Stimulated activated naive CD4-positive, alpha-beta T cell (primary cell): ENCODE data around the gene FKBP8.

Experiments
- DNase-seq, 6 experiments: peaks; one replicate each; lab custom pipeline; 2025; lab: John Stamatoyannopoulos, UW

The FKBP8 gene

DNA sequence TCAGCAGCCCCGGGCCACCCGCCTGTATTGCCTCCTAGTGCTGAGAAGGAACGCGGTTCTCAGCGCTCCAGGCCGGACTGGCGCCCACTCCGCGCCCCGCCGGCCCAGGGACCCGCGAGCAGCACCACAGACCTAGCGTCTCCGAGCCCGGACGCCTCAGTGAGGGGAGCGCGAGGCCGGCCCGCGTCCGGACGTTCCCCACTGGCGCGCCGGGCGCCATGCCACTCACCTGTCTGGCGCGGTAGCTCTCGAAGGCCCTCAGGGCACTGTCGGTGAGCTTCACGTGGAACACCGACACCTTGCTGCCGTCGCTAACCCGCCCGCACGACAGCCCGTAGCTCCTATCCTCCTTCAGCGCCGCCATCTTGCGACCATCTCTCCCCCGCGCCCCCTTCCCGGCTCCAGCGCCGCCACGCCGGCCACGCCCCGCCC, 21.7 kb downstream of the FKBP8 start, which contains the start of gene ELL:
Gene ELL, minus strand, starts transcription at position 379 of the 432 bp plus-strand sequence. Its CDS starts 15 bp downstream, at position 364.
- DNase-seq = no peak

GRCh38 chr19:18520848-18521691, 22.3 kb downstream of the FKBP8 start:
- peak in 4 of 6 experiments; percentile 24 to 44 (median 30) for DNase-seq

DNA sequence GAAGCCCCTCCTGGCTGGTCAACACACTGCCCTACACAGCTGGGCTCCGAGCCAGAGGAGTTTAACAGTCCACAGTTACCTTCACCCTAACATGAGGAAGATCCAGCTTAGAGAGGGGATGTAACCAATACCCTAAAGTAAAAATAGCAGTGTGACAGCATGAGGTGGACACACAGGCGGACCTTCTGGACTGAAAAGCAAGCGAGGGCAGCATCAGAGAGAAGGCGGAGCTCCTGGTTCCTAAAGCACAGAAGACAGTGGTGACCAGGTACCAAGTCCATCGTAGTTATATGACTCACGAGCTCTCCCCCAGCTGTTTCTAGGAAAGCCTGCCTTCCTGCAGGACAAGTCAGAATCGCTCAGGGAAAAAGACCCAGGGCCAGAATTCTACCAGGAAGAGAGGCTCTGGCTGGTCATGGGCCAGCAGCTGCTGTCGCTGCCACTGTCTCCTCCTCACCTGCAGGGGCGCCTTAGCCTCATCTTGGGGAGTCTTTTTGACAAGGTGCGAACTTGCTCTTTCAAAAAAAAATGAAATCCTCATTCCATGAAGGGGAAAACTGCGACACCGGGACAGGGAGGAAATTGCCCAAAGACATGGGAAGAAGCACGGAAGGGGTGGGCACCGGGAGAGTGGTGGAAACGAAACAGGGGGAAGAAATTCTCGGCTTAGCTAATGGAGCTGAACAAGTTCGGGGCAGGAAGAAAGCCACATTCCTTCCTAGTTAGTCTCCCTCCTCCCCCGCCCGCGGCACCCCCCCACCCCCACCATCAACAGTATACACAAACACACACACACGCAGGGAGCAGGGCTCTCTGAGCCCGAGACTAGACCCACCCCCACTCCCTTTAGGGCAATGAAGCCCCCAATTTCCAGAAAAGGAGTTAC, 23.2 kb downstream of the FKBP8 start:
- peak; percentile 13 to 69 (median 49) for DNase-seq

DNA sequence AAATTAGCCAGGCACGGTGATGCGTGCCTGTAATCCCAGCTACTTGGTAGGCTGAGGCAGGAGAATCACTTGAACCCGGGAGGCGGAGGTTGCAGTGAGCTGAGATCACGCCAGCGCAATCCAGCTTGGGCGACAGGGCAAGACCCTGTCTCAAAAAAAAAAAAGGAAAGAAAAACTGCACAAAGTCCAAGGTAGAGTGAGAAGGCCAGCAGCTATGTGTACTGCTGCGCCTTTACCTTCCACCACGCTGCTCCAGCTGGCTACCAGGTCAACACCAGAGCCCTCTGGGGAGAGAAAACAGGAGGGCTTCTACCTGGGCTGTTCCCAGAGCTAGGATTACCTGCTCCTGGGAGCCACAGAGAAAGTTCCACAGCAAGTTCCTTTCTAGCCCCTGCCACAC, 24.7 kb downstream of the FKBP8 start:
- DNase-seq = no peak

DNA sequence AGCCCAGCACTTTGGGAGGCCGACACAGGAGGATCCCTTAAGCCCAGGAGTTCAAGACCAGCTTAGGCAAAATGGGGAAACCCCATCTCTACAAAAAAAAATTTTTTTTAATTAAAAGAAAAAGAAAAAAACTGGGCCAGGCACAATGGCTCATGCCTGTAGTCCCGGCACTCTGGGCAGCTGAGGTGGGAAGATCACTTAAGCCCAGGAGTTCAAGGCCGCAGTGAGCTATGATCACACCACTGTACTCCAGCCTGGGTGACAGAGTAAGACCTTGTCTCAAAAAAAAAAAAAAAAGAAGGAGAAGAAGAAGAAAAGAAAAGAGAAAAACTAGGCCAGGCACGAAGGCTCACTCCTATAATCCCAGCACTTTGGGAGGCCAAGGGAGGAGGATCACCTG, 25.8 kb downstream of the FKBP8 start:
- DNase-seq = no peak

GRCh38 chr19:18515959-18516358, 27.4 kb downstream of the FKBP8 start:
- no peak for DNase-seq

- no peak for DNase-seq
Observed at GRCh38 chr19:18514800-18515682, 28.3 kb downstream of the FKBP8 start.

- DNase-seq = no peak
Observed at GRCh38 chr19:18513868-18514267, 29.5 kb downstream of the FKBP8 start.

GRCh38 chr19:18510216-18510615, 33.2 kb downstream of the FKBP8 start:
- no peak for DNase-seq

GRCh38 chr19:18508585-18508984, 34.8 kb downstream of the FKBP8 start:
- DNase-seq = no peak

GRCh38 chr19:18507727-18508440, 35.5 kb downstream of the FKBP8 start:
- no peak for DNase-seq

DNA sequence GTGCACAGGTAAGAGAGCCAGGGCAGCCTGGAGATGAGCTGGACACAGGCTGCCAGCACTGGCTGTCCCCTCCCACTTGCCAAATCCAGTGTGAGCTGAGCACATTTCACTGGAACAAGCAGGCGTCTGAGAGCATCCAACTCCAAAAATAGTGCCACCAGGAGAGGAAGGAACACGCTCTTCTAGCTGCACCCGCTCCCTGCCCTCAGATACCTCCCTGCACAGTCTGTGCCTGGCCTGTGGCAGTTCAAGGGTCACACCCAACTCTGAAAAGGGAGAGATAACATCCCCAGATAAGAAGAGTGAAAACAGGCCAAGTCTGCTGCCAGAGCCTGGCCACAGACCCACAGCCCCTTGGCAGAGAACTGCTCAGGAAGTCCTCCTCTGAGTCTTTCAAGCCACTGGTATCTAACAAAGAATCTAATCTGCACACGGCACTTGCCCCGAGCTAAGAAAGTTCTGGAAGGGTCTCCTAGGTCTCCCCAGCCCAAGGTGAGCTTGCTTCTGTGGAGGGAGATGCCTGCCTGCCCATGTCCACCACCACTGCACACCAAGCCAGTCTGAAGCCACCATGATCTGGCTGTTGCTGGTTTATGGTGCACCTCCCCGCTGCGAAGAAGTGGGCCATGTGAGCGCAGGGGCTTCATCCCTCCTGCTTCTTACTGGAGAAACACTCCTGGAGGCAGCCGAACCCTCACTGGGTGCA, 36.2 kb downstream of the FKBP8 start:
- no peak for DNase-seq

DNA sequence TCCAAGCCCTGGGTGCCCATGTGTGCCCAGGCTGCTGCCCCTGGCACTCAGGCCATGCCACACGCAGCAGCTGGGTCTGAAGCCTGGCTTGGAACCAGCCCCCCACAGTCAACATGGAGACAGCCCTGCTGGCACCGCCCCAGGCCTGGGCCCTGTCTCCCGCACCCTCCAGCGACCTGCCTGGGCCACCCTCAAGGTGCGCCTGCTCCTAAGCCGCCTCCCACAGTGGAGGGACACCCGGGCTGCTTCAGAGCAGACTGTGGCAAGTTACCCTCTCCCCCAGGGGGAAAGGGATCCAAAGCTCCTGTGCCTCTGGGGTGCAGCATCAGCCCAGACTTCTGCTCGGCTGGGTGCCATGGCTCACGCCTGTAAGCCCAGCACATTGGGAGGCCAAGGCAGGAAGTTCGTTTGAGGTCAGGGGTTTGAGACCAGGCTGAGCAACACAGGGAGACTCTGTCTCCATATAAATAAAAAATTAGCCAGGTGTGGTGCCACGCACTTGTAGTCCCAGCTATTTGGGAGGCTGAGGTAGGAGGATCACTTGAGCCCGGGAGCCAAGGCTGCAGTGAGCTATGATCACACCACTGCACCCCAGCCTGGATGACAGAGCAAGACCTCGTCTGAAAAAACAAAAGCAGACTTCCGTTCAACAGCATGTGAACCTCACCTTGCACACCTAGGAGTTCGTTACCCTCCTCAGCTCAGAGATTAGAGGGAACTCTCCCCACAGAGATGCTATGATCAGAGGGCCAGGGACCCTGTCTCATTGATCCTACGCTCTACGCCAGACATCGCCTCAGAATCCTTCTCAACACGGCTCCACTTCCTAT, 37.1 kb downstream of the FKBP8 start:
- no peak for DNase-seq

DNA sequence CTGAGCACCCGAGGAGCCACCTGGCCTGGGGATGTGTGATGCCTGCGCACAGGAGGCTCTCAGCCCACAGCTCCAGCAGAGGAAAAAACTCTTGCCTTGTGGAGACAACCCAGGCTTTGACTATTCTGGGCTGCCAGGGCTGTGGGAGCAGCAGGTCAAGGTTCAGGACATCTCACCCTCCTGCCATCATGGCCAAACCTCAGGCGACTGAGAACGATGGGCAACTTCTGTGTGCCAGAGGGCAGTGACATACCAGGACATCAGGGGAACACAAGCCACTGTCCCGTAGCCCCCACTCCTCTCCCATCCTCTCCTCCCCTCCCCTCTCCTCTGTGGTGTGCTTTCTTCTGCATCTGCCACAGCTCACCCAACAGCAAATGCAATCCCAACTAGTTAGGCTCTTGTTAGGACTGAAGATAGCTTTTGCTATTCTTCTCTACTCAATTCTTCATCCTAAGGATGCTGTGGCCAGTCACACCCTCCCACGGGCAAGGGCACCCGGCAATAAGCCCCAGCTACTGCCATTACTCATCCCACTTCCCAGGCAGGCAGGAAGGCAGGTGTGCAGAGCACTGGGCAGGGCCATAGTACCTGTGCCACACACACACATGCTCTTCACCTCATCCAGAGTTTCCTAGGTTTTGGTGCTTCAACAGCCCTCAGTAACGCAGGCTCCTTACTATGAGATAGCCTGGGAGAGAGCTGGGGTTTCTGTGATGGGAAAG, 38.3 kb downstream of the FKBP8 start:
- DNase-seq = no peak

DNA sequence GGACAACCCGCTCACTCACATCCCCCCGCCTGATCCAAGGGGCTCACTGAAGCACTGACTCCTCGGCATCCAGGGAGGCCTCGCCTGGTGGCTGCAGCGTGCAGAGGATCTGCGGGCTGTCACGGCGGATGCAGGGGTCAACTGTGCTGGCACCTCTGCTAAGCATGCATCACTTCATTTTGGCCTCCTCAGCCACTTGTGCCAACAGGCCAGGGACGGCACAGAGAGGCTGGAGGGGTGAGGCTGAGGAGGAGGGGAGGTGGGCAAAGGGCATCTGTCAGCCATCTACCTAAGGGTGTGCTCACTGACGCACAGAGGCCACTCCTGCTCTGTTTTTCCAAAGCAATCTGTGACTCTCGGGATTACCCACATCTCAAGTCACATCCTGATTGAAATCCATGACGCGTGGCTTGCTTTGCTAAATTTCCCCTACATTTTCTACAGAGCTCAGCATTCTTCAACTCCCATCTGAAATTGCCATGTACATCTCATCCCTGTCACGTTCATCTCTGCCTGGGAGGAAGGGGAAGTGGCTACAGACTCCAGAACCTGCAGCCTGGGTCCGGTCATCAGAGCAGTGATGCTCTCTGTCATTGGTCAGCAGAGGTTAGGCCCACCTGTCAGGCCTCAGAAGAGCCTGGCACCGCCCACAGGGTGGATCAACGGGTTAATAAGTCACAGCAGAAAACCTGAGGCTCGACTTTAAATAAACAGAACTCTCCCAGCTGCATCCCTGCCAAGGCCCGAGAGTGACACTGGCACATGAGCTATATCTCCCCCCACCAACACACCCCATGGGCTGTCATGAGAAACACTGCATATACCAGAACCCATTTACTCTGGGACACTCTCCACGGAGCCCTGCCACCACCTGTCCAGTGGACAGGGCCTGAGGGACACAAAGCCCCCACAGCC, 39.1 kb downstream of the FKBP8 start:
- no peak for DNase-seq

DNA sequence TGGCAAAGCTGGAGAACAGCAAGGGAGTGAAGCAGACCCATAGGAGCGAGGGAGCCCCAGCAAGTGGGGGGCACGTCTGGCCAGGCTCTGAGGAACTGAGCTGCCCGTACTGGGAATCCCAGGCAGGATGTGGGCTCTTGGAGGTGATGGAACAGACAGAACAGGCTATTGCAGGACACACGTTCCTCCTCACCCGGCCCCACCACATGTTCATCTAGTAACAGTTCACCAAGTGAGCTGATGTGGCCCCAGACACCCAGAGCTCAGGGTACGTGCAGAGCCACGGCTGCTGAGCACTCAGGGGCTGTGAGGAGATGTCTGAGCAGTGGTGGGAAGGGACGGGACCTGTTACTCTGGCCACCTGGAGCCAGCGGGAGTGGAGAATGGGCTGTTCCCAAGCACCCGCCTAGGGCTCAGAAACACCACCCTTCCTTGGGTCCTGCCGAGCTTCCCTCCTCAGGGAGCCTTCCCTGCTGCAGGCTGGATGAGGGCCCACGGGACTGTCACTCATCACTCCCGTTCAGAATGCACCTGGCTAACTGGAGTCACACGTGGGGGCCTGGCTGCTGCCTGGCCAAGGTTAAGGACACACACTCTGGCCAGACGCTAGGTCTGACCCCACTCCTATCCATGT, 39.9 kb downstream of the FKBP8 start:
- DNase-seq = no peak

- DNase-seq = no peak
Observed at GRCh38 chr19:18502638-18503294, 40.6 kb downstream of the FKBP8 start.
